Smooth muscle cell (in vitro differentiated cells): ENCODE measurements around the gene NDUFS8. TPM values are rescaled to one million over a fixed set of nuclear protein-coding genes. Genes with fewer than 3 reads are reported as not detected.

Source experiments
- DNase-seq: peaks from one replicate; lab custom pipeline; 2025; ENCODE audit not compliant: unreplicated experiment; lab: John Stamatoyannopoulos, UW
- H2AFZ ChIP-seq: fragments of 200-600 bp; sonication (generic); 2 replicates; pipeline ENCODE4 v1.6.0; 2016; ENCODE audit warnings: antibody characterized with exemption, low read depth, mild to moderate bottlenecking
- H3F3A ChIP-seq: fragments of 200-600 bp; sonication (generic); 2 replicates; pipeline ENCODE4 v1.6.0; 2017; ENCODE audit warnings: antibody characterized with exemption, low read depth
- H3K27ac ChIP-seq: fragments of 200-600 bp; sonication (generic); 2 replicates; pipeline ENCODE4 v1.5.1; 2016; ENCODE audit warnings: low read depth, mild to moderate bottlenecking
- H3K27me3 ChIP-seq: fragments of 200-600 bp; sonication (generic); 2 replicates; pipeline ENCODE4 v1.6.1; 2016; ENCODE audit warnings: low read depth, mild to moderate bottlenecking
- H3K36me3 ChIP-seq: fragments of 200-600 bp; sonication (generic); 2 replicates; pipeline ENCODE4 v1.5.1; 2016; ENCODE audit warnings: low read depth
- H3K4me1 ChIP-seq: fragments of 200-600 bp; sonication (generic); 2 replicates; pipeline ENCODE4 v1.5.1; 2016; ENCODE audit warnings: low read depth
- H3K4me2 ChIP-seq: fragments of 200-600 bp; sonication (generic); 2 replicates; pipeline ENCODE4 v1.6.0; 2016; ENCODE audit warnings: mild to moderate bottlenecking
- H3K4me3 ChIP-seq: fragments of 200-600 bp; sonication (generic); 2 replicates; pipeline ENCODE4 v1.5.1; 2016; ENCODE audit warnings: mild to moderate bottlenecking
- H3K79me2 ChIP-seq: fragments of 200-600 bp; sonication (generic); 2 replicates; pipeline ENCODE4 v1.6.0; 2016; ENCODE audit warnings: low read depth, mild to moderate bottlenecking
- H3K9ac ChIP-seq: fragments of 200-600 bp; sonication (generic); 2 replicates; pipeline ENCODE4 v1.6.0; 2016; ENCODE audit warnings: low read depth
- H3K9me3 ChIP-seq: fragments of 200-600 bp; sonication (generic); replicated peaks from 2 replicates; pipeline ENCODE4 v1.5.1; 2016; ENCODE audit warnings: low read depth
- H4K20me1 ChIP-seq: fragments of 200-600 bp; sonication (generic); 2 replicates; pipeline ENCODE4 v1.6.0; 2016; ENCODE audit warnings: low read depth
- CTCF ChIP-seq: fragments of 200-600 bp; sonication (generic); IDR thresholded peaks from 2 replicates; pipeline ENCODE4 v1.5.1; 2017; ENCODE audit warnings: borderline replicate concordance, mild to moderate bottlenecking, antibody characterized with exemption; ENCODE audit not compliant: insufficient read depth, poor library complexity, severe bottlenecking
- WGBS: methylation state at CpG from one replicate; pipeline ENCODE4 v1.1.7; 2016; ENCODE audit warnings: low lambda C conversion rate; 5-methylcytosine and 5-hydroxymethylcytosine counted together
- polyA plus RNA-seq: library from polyadenylated mRNA; unstranded; fragments of >200 nt; fragmentation: Nextera tagmentation; extraction: Ambion mirVana; gene quantifications from 2 replicates; pipeline ENCODE4 v1.2.1, GENCODE V29; 2016
- total RNA-seq: library from RNA; depleted of rRNA; stranded (reverse); fragments of >200 nt; gene quantifications from 2 replicates; pipeline ENCODE4 v1.2.3, GENCODE V29; 2014

NDUFS8 gene
- total and polyA plus RNA-seq, 2 experiments from 2014 or later: 165 to 314 TPM

- Histone ChIP-seq H4K20me1 (no peaks in the 10 kb centered on the region), H3K4me2 (no peak overlapping the region), H3K79me2 (no peaks in the 10 kb centered on the region), H3K9ac (no peak overlapping the region), H3F3A (peaks cover 1% of the 10 kb centered on the region), H3K9me3 (no peaks in the 10 kb centered on the region), H2AFZ (no peak overlapping the region), H3K4me1 (no peaks in the 10 kb centered on the region), H3K4me3 (no peak overlapping the region), H3K36me3 (no peaks in the 10 kb centered on the region), H3K27me3 (no peaks in the 10 kb centered on the region), H3K27ac (no peak overlapping the region)
- no peak for TF ChIP-seq CTCF
- no peak for DNase-seq
- 95% methylated on average over 29 of the region's 37 CpGs for WGBS
These were observed 17.2 kb downstream of the NDUFS8 start for GRCh38 chr11:68047437-68048290.

GRCh38 chr11:68048681-68049508 is 18.4 kb downstream of the NDUFS8 start:
- Histone ChIP-seq H3F3A (peaks cover 10% of the 10 kb centered on the region), H4K20me1 (no peaks in the 10 kb centered on the region), H3K4me2 (no peak overlapping the region), H3K27me3 (no peaks in the 10 kb centered on the region), H3K9ac (no peak overlapping the region), H3K9me3 (no peaks in the 10 kb centered on the region), H3K4me3 (no peak overlapping the region), H2AFZ (no peak overlapping the region), H3K36me3 (no peaks in the 10 kb centered on the region), H3K79me2 (no peaks in the 10 kb centered on the region), H3K27ac (no peak overlapping the region), H3K4me1 (no peaks in the 10 kb centered on the region)
- WGBS: 97% methylated on average over 35 of the region's 35 CpGs
- no peak for DNase-seq
- TF ChIP-seq CTCF: no peak

GRCh38 chr11:68049509-68050370 is 19.3 kb downstream of the NDUFS8 start:
- Histone ChIP-seq H3K79me2 (no peaks in the 10 kb centered on the region), H2AFZ (no peak overlapping the region), H4K20me1 (no peaks in the 10 kb centered on the region), H3K27me3 (no peaks in the 10 kb centered on the region), H3K9me3 (no peaks in the 10 kb centered on the region), H3K36me3 (no peaks in the 10 kb centered on the region), H3K4me2 (no peak overlapping the region), H3F3A (peaks cover 10% of the 10 kb centered on the region), H3K27ac (no peak overlapping the region), H3K4me1 (no peaks in the 10 kb centered on the region), H3K4me3 (no peak overlapping the region), H3K9ac (no peak overlapping the region)
- 95% methylated on average over 37 of the region's 40 CpGs for WGBS
- no peak for TF ChIP-seq CTCF
- no peak for DNase-seq
